GM10266 (cell line): ENCODE data around the gene COQ7.

Experiments used
- DNase-seq: peaks from one replicate; pipeline ENCODE4 v3.0.0; 2012; ENCODE audit errors: extremely low spot score
- TF ChIP-seq, protein P1 (sequence below): IDR thresholded peaks from 2 replicates; pipeline ENCODE4 v1.5.1; 2012; ENCODE audit warnings: mild to moderate bottlenecking, low read depth; ENCODE audit not compliant: control insufficient read depth, insufficient read depth; ENCODE audit errors: missing control alignments

Gene COQ7

DNA sequence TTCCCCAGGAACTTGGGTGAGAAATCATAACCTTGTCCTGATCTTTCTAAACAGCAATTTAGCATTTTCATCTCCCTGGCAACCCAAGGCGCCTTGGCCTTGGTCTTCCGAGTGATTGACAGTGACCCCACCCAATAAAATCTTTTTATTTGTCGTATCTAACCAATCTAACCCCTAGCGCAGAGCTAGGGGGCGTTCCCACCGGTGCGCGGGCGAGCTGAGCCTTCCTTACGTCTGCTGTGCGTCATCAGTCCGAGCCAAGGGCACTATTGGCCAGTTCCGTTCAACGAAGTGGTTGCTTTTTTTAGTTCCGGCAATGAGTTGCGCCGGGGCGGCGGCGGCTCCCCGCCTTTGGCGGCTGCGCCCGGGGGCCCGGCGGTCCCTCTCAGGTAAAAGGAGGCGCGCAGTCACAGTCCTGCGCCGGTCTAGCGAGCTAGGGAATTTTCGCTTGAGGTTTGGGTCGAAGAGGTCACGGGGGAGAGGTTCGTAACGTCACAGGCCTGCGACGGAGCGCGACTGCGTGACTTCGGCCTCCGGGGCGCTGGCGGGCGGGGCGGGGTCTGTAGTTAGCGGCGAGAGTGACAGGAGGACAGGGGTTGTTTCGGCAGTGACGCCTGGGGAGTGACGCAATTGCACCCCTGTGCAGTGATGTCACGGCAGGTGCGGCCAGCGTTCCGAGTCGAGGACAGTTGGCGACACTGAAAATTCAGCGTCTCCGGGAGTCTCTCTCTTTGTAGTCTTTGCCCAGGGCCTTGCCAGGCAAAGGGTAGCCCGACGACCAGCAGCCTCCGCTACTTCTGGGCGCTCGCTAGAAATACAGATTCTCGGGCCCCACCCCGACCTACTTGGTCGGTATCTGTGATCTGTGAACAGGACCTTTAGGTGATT lies at the start of gene COQ7:
COQ7 (plus strand) TSS at position 266 of the 888 bp plus-strand sequence; CDS start at position 317, 51 bp downstream.
- peak; percentile 95 for DNase-seq
- TF ChIP-seq, protein P1, sequence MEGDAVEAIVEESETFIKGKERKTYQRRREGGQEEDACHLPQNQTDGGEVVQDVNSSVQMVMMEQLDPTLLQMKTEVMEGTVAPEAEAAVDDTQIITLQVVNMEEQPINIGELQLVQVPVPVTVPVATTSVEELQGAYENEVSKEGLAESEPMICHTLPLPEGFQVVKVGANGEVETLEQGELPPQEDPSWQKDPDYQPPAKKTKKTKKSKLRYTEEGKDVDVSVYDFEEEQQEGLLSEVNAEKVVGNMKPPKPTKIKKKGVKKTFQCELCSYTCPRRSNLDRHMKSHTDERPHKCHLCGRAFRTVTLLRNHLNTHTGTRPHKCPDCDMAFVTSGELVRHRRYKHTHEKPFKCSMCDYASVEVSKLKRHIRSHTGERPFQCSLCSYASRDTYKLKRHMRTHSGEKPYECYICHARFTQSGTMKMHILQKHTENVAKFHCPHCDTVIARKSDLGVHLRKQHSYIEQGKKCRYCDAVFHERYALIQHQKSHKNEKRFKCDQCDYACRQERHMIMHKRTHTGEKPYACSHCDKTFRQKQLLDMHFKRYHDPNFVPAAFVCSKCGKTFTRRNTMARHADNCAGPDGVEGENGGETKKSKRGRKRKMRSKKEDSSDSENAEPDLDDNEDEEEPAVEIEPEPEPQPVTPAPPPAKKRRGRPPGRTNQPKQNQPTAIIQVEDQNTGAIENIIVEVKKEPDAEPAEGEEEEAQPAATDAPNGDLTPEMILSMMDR, result no peak

DNA sequence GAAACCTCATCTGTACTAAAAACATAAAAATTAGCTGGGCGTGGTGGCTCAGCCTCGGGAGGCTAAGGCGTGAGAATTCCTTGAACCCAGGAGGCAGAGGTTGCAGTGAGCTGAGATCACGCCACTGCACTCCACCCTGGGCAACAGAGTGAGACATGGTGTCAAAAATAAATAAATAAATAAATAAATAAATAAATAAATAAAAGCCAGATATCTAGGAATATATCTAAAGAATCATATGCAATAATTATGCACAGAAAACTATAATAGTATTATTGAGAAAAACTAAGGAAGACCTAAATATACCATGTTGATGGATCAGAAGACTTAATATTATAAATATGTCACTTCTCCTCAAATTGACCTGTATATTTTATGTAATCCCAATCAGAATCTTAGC lies 46.7 kb upstream of the COQ7 start:
- TF ChIP-seq, protein P1, result no peak
- DNase-seq, result no peak

DNA sequence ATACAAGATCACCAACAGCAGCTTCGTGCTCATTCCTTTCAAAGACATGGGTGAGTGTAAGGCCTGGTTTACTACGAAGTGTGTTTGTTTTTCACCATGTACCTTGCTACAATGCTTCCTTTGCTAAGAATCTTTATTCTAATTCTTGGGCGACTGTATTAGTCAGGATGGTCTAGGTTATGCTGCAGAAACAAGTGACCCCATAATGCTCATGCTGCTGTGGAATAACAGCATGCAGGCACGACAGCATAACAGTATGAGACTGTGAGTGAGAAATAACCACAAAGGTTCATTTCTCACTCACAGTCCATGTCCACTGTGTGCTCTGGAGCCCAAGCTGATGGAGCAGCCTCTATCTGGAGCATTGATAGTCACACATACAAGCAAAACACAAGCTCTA lies 45.7 kb upstream of the COQ7 start:
- TF ChIP-seq, protein P1, result no peak
- no peak for DNase-seq

DNA sequence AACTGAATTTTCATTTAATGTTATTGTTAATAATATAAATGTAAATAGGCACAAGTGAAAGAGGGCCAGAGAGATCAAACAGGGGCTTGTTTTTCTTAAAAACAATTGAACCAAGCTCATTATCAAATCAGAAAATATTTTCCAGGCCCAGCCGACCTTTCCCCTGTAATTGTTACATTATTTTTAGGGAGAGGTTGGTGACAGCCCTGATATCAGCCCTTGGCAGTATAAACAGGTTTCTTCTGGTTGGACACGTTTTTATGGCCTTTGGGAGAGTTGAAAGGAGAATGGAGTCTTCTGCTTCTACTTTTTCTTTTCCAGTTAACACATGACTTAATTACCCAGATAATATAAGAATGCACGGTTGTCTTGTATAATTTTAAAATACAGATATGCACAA lies 40.0 kb upstream of the COQ7 start:
- TF ChIP-seq, protein P1, result no peak
- no peak for DNase-seq

DNA sequence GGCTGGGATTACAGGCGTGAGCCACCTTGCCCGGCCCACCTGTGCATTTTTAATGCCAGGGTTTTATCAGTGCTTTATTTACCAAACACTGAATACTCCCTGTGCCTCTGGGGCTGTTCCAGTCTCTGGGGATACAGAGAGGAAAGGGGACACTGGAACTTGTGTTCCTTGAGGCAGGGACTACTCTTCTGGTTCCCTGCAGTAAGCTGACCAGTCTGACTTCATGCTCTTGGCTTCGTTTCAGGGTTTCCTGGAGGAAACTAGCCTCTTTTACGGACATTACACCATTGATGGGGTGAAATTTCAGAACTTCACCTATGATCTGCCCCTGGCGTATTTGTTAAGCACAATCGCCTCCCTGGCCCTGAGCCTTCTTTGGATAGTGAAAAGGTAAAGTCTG lies 37.4 kb upstream of the COQ7 start:
- TF ChIP-seq, protein P1, result no peak

DNA sequence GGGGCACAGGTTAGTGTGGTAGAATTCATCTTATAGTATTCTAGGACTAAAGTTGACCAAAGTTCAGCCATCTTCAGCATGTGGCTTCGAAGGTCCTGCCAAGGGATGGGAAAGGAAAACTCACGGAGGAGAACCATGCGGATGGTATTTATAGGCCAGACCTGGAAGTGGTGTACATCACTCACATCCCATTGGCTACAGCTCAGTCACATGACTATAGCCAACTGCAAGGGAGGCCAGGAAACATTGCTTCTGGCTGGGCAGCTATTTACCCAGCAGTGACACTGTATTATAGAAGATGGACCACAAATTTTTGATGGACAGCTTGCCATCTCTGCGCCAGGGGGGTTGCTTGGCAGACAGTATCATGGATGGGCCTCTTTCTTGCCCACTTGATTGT lies 35.7 kb upstream of the COQ7 start:
- TF ChIP-seq, protein P1, result no peak
- no peak for DNase-seq

More for the DNA sequence above, 37.4 kb upstream of the COQ7 start:
- DNase-seq, result no peak

DNA sequence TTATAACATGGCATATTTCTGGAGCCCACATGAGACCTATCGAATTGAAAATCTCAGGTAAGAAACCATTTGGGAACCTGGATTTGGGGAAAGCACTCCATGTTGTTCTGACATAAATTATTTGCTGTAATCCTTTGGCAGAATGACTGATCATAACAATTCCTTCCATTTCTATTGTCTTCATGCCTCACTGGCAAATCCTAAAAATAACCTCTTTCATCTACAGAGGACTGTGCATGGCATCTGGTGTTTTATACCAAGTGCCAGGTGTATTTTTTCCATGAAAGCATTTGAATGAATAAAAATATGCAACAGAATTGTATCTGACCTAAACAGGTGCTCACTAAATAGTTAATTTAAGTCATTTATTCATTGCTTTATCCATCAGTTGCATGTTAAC lies 33.7 kb upstream of the COQ7 start:
- TF ChIP-seq, protein P1, result no peak

More for the DNA sequence above, 33.7 kb upstream of the COQ7 start:
- no peak for DNase-seq
